IPS DF 6.9 (cell line): Measurements from ENCODE around the gene HSPE1.
"Not testable (repeated sequence)": the region's sequence is repeated elsewhere in the genome, so short reads cannot be mapped to it uniquely, and the experiment has no call there.

Source experiments
- DNase-seq: peaks from one replicate; pipeline ENCODE4 v3.0.0-alpha.2; 2013; ENCODE audit warnings: low read depth, low spot score
- H3K27ac ChIP-seq: one replicate; pipeline ENCODE4 v1.5.1; 2013; ENCODE audit warnings: low read length, control low read depth
- H3K27me3 ChIP-seq: 2 replicates; pipeline ENCODE4 v1.6.1; 2013; ENCODE audit warnings: mild to moderate bottlenecking, low read length; ENCODE audit not compliant: control insufficient read depth, insufficient read depth
- H3K36me3 ChIP-seq: 2 replicates; pipeline ENCODE4 v1.6.1; 2013; ENCODE audit warnings: low read length; ENCODE audit not compliant: control insufficient read depth, insufficient read depth
- H3K4me1 ChIP-seq: 2 replicates; pipeline ENCODE4 v1.6.1; 2013; ENCODE audit warnings: low read length; ENCODE audit not compliant: control insufficient read depth, insufficient read depth
- H3K4me3 ChIP-seq: 2 replicates; pipeline ENCODE4 v1.5.1; 2013; ENCODE audit warnings: mild to moderate bottlenecking, low read length
- H3K9me3 ChIP-seq: 2 replicates; pipeline ENCODE4 v1.6.1; 2013; ENCODE audit warnings: low read length, inconsistent platforms; ENCODE audit not compliant: control insufficient read depth, insufficient read depth
- WGBS: extraction: QIAGEN DNeasy Blood & Tissue Kit; methylation state at CpG from one replicate; pipeline ENCODE4 v1.1.7; 2013; ENCODE audit warnings: mixed read lengths, missing lambda C conversion rate; ENCODE audit not compliant: insufficient read length, insufficient coverage; 5-methylcytosine and 5-hydroxymethylcytosine counted together

HSPE1 gene

GRCh38 chr2:197515315-197515738 is 15.1 kb downstream of the HSPE1 start:
- DNase-seq = no peak
- no peaks in the 10 kb centered on the region for H3K36me3 ChIP-seq
- no peaks in the 10 kb centered on the region for H3K27me3 ChIP-seq
- no peaks in the 10 kb centered on the region; the same call in 1 of the 2 replicates for H3K4me1 ChIP-seq
- WGBS = no CpG with 5 or more reads among the region's 16 CpGs
- H3K4me3 ChIP-seq = peak overlapping the region; percentile 68; the same call in 1 of the 2 replicates
- no peak overlapping the region for H3K27ac ChIP-seq
- H3K9me3 ChIP-seq = no peaks in the 10 kb centered on the region

GRCh38 chr2:197515739-197516392 is 15.7 kb downstream of the HSPE1 start, which contains the start of gene MOB4:
Gene MOB4, plus strand, starts transcription at chr2:197516066. Its CDS starts 21 bp downstream, at chr2:197516087.
- DNase-seq = peak; percentile 77
- H3K4me3 ChIP-seq = peak within 1 kb of the TSS; percentile 68
- no peaks in the 10 kb centered on the region for H3K9me3 ChIP-seq
- WGBS = no CpG with 5 or more reads among the region's 66 CpGs
- no peaks in the 10 kb centered on the region; the same call in 1 of the 2 replicates for H3K36me3 ChIP-seq
- no peaks in the 10 kb centered on the region; the same call in 1 of the 2 replicates for H3K4me1 ChIP-seq
- H3K27ac ChIP-seq = no peak within 1 kb of the TSS
- no peaks in the 10 kb centered on the region for H3K27me3 ChIP-seq

GRCh38 chr2:197516393-197516761 is 16.2 kb downstream of the HSPE1 start:
- no peaks in the 10 kb centered on the region; the same call in 1 of the 2 replicates for H3K4me1 ChIP-seq
- WGBS = no CpG with 5 or more reads among the region's 17 CpGs
- no peaks in the 10 kb centered on the region for H3K27me3 ChIP-seq
- H3K9me3 ChIP-seq = no peaks in the 10 kb centered on the region
- H3K27ac ChIP-seq = no peak overlapping the region
- DNase-seq = no peak
- H3K4me3 ChIP-seq = peak overlapping the region; percentile 68
- no peaks in the 10 kb centered on the region; the same call in 1 of the 2 replicates for H3K36me3 ChIP-seq

- H3K9me3 ChIP-seq = no peaks in the 10 kb centered on the region
- no peaks in the 10 kb centered on the region for H3K27me3 ChIP-seq
- no peak overlapping the region; the same call in 1 of the 2 replicates for H3K4me3 ChIP-seq
- DNase-seq = no peak
- WGBS = no CpG with 5 or more reads among the region's 2 CpGs
- no peaks in the 10 kb centered on the region; the same call in 1 of the 2 replicates for H3K4me1 ChIP-seq
- H3K27ac ChIP-seq = no peak overlapping the region
- no peaks in the 10 kb centered on the region; the same call in 1 of the 2 replicates for H3K36me3 ChIP-seq
Observed at GRCh38 chr2:197517150-197517549, 17.0 kb downstream of the HSPE1 start.

GRCh38 chr2:197538412-197538811 is 38.2 kb downstream of the HSPE1 start:
- no peaks in the 10 kb centered on the region for H3K9me3 ChIP-seq
- H3K36me3 ChIP-seq = peaks cover 2% of the 10 kb centered on the region; the same call in 1 of the 2 replicates
- no peaks in the 10 kb centered on the region for H3K27me3 ChIP-seq
- no peaks in the 10 kb centered on the region for H3K4me1 ChIP-seq
- no peak for DNase-seq
- no peak overlapping the region for H3K4me3 ChIP-seq
- WGBS = no CpG with 5 or more reads among the region's 2 CpGs
- no peak overlapping the region for H3K27ac ChIP-seq

GRCh38 chr2:197539734-197540133 is 39.6 kb downstream of the HSPE1 start:
- Histone ChIP-seq H3K36me3 (peaks cover 2% of the 10 kb centered on the region; the same call in 1 of the 2 replicates), H3K4me1 (no peaks in the 10 kb centered on the region), H3K27ac (no peak overlapping the region), H3K4me3 (no peak overlapping the region), H3K27me3 (no peaks in the 10 kb centered on the region), H3K9me3 (no peaks in the 10 kb centered on the region)
- WGBS = no CpG with 5 or more reads among the region's 1 CpG
- DNase-seq = no peak

- Histone ChIP-seq H3K27ac (no peak overlapping the region), H3K9me3 (no peaks in the 10 kb centered on the region), H3K4me3 (no peak overlapping the region), H3K36me3 (peaks cover 2% of the 10 kb centered on the region; the same call in 1 of the 2 replicates), H3K27me3 (no peaks in the 10 kb centered on the region), H3K4me1 (no peaks in the 10 kb centered on the region)
- DNase-seq = no peak
- no CpG with 5 or more reads among the region's 3 CpGs for WGBS
Observed at GRCh38 chr2:197543206-197543605, 43.0 kb downstream of the HSPE1 start.

GRCh38 chr2:197547163-197547900 is 47.2 kb downstream of the HSPE1 start:
- Histone ChIP-seq H3K27ac (no peak overlapping the region), H3K4me3 (no peak overlapping the region), H3K36me3 (peaks cover 2% of the 10 kb centered on the region; the same call in 1 of the 2 replicates), H3K27me3 (no peaks in the 10 kb centered on the region), H3K4me1 (no peaks in the 10 kb centered on the region), H3K9me3 (no peaks in the 10 kb centered on the region)
- no CpG with 5 or more reads among the region's 5 CpGs for WGBS
- no peak for DNase-seq

GRCh38 chr2:197548582-197548981 is 48.4 kb downstream of the HSPE1 start:
- H3K9me3 ChIP-seq = no peaks in the 10 kb centered on the region
- DNase-seq = no peak
- no peak overlapping the region for H3K27ac ChIP-seq
- 100% methylated on average over 1 of the region's 5 CpGs for WGBS
- H3K27me3 ChIP-seq = no peaks in the 10 kb centered on the region
- no peaks in the 10 kb centered on the region for H3K36me3 ChIP-seq
- no peaks in the 10 kb centered on the region for H3K4me1 ChIP-seq
- H3K4me3 ChIP-seq = no peak overlapping the region

GRCh38 chr2:197551260-197551659 is 51.1 kb downstream of the HSPE1 start:
- not testable (repeated sequence) for H3K27me3 ChIP-seq, H3K4me3 ChIP-seq, H3K36me3 ChIP-seq, H3K27ac ChIP-seq, H3K4me1 ChIP-seq, H3K9me3 ChIP-seq, DNase-seq
- WGBS = no CpG with 5 or more reads among the region's 2 CpGs
